B cell (primary cell): ENCODE data around the gene STIL. TPM values are rescaled to one million over a fixed set of nuclear protein-coding genes. Genes with fewer than 3 reads are reported as not detected.
A peak's percentile ranks its signal among the peaks of the same experiment; 100 is the strongest.

Experiments used
- ATAC-seq: fragments of 200-7000 bp; cut with Tn5 transposase; one replicate; pipeline ENCODE4 v1.10.0; 2021; ENCODE audit warnings: low read depth, mild to moderate bottlenecking, moderate number of reproducible peaks, moderate library complexity
- CTCF ChIA-PET: fragments of 350-600 bp; sonication (Branson Sonifier 250); formaldehyde crosslinking; loops from one replicate; lab custom pipeline; 2021; ENCODE audit warnings: antibody characterized with exemption, inconsistent platforms; lab: Charles Lee
- POLR2A ChIA-PET: fragments of 350-600 bp; sonication (Branson Sonifier 250); formaldehyde crosslinking; loops from one replicate; lab custom pipeline; 2021; ENCODE audit warnings: antibody characterized with exemption; lab: Charles Lee
- DNase-seq: peaks from one replicate; pipeline ENCODE4 v3.0.0; 2013
- H2AFZ ChIP-seq: 2 replicates; pipeline ENCODE4 v1.6.1; 2012; ENCODE audit warnings: mild to moderate bottlenecking, low read depth, low read length; ENCODE audit not compliant: insufficient read depth, poor library complexity, severe bottlenecking
- H3K27ac ChIP-seq, 2 donors: 1 replicate in 1 of 2; 2 replicates in 1 of 2; pipeline ENCODE4 v1.5.1; 2012 to 2013; ENCODE audit warnings: low read length in 2 of 2, mild to moderate bottlenecking in 2 of 2, moderate library complexity in 1 of 2
- H3K27me3 ChIP-seq, 4 experiments: fragments of 200-600 bp in 1 of 4; sonication (generic) in 1 of 4; replicated peaks in 1 of 4; 1 replicate in 2 of 4; 2 replicates in 2 of 4; pipeline versions ENCODE4 v1.6.1 to v1.7.0; 2013 to 2016; ENCODE audit warnings: low read length in 3 of 4, mild to moderate bottlenecking in 2 of 4, mixed read lengths in 1 of 4, moderate library complexity in 1 of 4; ENCODE audit not compliant: insufficient read depth in 4 of 4, control insufficient read depth in 3 of 4; ENCODE audit errors: control extremely low read depth in 1 of 4
- H3K36me3 ChIP-seq, 2 experiments: replicated peaks in 1 of 2; 1 replicate in 1 of 2; 2 replicates in 1 of 2; pipeline versions ENCODE4 v1.6.1 to v1.7.1; 2013; ENCODE audit warnings: low read length in 1 of 2; ENCODE audit not compliant: insufficient read depth in 2 of 2, control insufficient read depth in 1 of 2; ENCODE audit errors: control extremely low read depth in 1 of 2, extremely low read depth in 1 of 2
- H3K4me1 ChIP-seq, 2 donors: fragments of 200-600 bp in 1 of 2; sonication (generic) in 1 of 2; 1 replicate in 1 of 2; 2 replicates in 1 of 2; pipeline versions ENCODE4 v1.5.1 to v1.6.1; 2013 to 2017; ENCODE audit warnings: low read length in 2 of 2; ENCODE audit not compliant: control insufficient read depth in 2 of 2, insufficient read depth in 2 of 2
- H3K4me2 ChIP-seq: replicated peaks from 2 replicates; pipeline ENCODE3; 2012; ENCODE audit warnings: mild to moderate bottlenecking, low read depth, low read length; ENCODE audit not compliant: poor library complexity, severe bottlenecking
- H3K4me3 ChIP-seq, 5 experiments: fragments of 200-600 bp in 1 of 5; sonication (generic) in 1 of 5; 1 replicate in 3 of 5; 2 replicates in 2 of 5; pipeline versions ENCODE4 v1.5.1 to v1.7.0; 2011 to 2016; ENCODE audit warnings: low read length in 4 of 5, mild to moderate bottlenecking in 4 of 5, low read depth in 2 of 5, control low read depth in 1 of 5, moderate library complexity in 1 of 5; ENCODE audit not compliant: insufficient read depth in 1 of 5; ENCODE audit errors: control extremely low read depth in 1 of 5, extremely low read depth in 1 of 5
- H3K79me2 ChIP-seq: fragments of 200-600 bp; sonication (generic); one replicate; pipeline ENCODE4 v1.6.0; 2016; ENCODE audit warnings: low read length; ENCODE audit not compliant: control insufficient read depth, insufficient read depth
- H3K9ac ChIP-seq: fragments of 200-600 bp; sonication (generic); 2 replicates; pipeline ENCODE4 v1.6.1; 2017; ENCODE audit warnings: mild to moderate bottlenecking, low read length, moderate library complexity
- H3K9me3 ChIP-seq, 3 donors: one replicate each; pipeline versions ENCODE4 v1.6.1 to v1.7.1; 2013; ENCODE audit warnings: low read length in 2 of 3; ENCODE audit not compliant: control insufficient read depth in 2 of 3, insufficient read depth in 1 of 3; ENCODE audit errors: control extremely low read depth in 1 of 3
- H4K20me1 ChIP-seq: 2 replicates; pipeline ENCODE4 v1.6.0; 2012; ENCODE audit warnings: mild to moderate bottlenecking, low read length; ENCODE audit not compliant: insufficient read depth, control insufficient read depth, poor library complexity, severe bottlenecking
- H3K27ac Mint-ChIP-seq: one replicate; pipeline ENCODE4 v1.8.0; 2021; ENCODE audit warnings: mixed read lengths
- H3K27me3 Mint-ChIP-seq: one replicate; pipeline ENCODE4 v1.8.0; 2021; ENCODE audit warnings: mixed read lengths
- H3K4me1 Mint-ChIP-seq: one replicate; pipeline ENCODE4 v1.8.0; 2021; ENCODE audit warnings: mixed read lengths
- H3K4me3 Mint-ChIP-seq: one replicate; pipeline ENCODE4 v1.8.0; 2021; ENCODE audit warnings: mixed read lengths
- H3K9me3 Mint-ChIP-seq: one replicate; pipeline ENCODE4 v1.8.0; 2022; ENCODE audit warnings: mixed read lengths; ENCODE audit not compliant: insufficient read depth
- EZH2 ChIP-seq: IDR thresholded peaks from 2 replicates; pipeline ENCODE4 v1.6.1; 2012; ENCODE audit warnings: borderline replicate concordance, low read depth, mild to moderate bottlenecking, moderate library complexity, low read length; ENCODE audit not compliant: insufficient read depth, poor library complexity, severe bottlenecking
- WGBS: methylation state at CpG from one replicate; pipeline ENCODE4 v1.1.5; 2013; ENCODE audit warnings: missing lambda C conversion rate; ENCODE audit not compliant: insufficient coverage; 5-methylcytosine and 5-hydroxymethylcytosine counted together
- intact Hi-C: fragments of 100-400 bp; cut with micrococcal nuclease; formaldehyde crosslinking; loops from one replicate; pipeline ENCODE4 v1.10.0; 2022
- polyA plus RNA-seq: library from polyadenylated mRNA; depleted of rRNA; stranded (reverse); fragments of >200 nt; gene quantifications from 2 replicates; pipeline ENCODE4 v1.2.3, GENCODE V29; 2012
- total RNA-seq, 2 donors: library from RNA; stranded (reverse); fragments of 120-200 nt in 1 of 2; gene quantifications; 1 replicate in 1 of 2; 2 replicates in 1 of 2; pipeline versions ENCODE4 v1.2.3 to v1.2.4, GENCODE V29; 2013 to 2022
- TF ChIP-seq, protein P1 (sequence below): fragments of 200-600 bp; IDR thresholded peaks from one replicate; pipeline ENCODE4 v1.8.0; 2022; ENCODE audit warnings: antibody characterized with exemption, mild to moderate bottlenecking

STIL gene
- total and polyA plus RNA-seq, 2 donors (not counting 1 experiment from before 2014, with no cell fraction given), result 0.79 to 1.8 TPM

DNA sequence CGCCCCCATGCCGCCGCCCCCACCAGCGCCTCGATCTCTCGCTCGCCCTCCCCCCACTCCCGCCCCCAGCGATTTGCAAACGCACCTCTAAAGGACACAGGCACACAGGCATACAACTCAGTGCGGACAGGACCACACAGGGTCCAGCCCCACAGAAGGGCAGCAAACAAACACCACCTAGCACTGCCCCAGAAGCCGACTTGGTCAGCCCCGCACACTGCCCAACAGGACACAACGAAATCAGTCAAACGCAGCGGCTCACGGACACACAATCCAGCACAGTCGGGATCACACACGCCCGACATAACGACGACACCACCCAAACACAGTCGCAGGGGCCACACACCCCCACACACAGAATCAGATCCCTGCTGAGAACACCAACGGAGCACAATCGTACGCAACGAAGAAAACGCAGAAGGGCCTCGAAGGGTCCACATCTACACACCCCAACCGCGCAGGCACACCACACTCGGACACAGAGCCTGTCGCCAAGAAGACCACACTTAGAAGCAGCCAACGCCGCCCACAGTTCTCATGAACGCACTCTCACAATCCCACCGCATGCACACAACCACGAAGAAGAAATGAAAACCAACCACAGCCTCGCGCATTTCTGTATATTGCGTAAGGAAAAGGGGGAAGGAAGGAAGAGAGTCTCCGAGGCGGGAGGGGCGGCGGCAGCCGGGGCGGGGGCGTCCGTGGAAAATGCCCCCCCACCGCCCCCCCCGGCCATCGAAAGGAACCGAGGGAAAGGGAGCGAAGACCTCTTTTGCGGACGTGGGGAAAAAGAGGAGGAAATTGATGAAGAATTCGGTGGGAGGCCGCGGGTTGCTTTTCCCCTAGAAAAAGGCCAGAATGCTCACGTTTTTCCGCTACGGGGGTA, 82.4 kb downstream of the STIL start:
- Histone ChIP-seq H3K9me3 (peaks cover 0 to 29% (median 0%) of the 10 kb centered on the region in 3 donors), H3K4me3 (peak overlapping the region in 4 of 5 experiments; percentile 2 to 47 (median 38)), H3K27me3 (peaks cover 0 to 90% (median 64%) of the 10 kb centered on the region in 4 experiments), H3K4me2 (peak overlapping the region; percentile 72), H3K4me1 (peaks cover 36 to 38% of the 10 kb centered on the region in 2 donors), H3K36me3 (no peaks in the 10 kb centered on the region), H2AFZ (peak overlapping the region; percentile 49), H3K79me2 (no peaks in the 10 kb centered on the region), H4K20me1 (no peaks in the 10 kb centered on the region), H3K27ac (no peak overlapping the region), H3K9ac (peak overlapping the region; percentile 52)
- Mint-ChIP-seq H3K4me3 (peak overlapping the region; percentile 83), H3K27ac (peak overlapping the region; percentile 57), H3K27me3 (peaks cover 78% of the 10 kb centered on the region), H3K4me1 (peaks cover 32% of the 10 kb centered on the region), H3K9me3 (no peaks in the 10 kb centered on the region)
- WGBS, result 1% methylated on average over 48 of the region's 62 CpGs
- peak; percentile 76 for DNase-seq
- CTCF ChIA-PET, result no interaction called here
- ATAC-seq, result peak; percentile 24
- intact Hi-C loops, result loop anchor here (2.0 kb wide), 1 partner anchor 209 kb away; no protein-coding TSS in a partner anchor
- TF ChIP-seq, protein P1, sequence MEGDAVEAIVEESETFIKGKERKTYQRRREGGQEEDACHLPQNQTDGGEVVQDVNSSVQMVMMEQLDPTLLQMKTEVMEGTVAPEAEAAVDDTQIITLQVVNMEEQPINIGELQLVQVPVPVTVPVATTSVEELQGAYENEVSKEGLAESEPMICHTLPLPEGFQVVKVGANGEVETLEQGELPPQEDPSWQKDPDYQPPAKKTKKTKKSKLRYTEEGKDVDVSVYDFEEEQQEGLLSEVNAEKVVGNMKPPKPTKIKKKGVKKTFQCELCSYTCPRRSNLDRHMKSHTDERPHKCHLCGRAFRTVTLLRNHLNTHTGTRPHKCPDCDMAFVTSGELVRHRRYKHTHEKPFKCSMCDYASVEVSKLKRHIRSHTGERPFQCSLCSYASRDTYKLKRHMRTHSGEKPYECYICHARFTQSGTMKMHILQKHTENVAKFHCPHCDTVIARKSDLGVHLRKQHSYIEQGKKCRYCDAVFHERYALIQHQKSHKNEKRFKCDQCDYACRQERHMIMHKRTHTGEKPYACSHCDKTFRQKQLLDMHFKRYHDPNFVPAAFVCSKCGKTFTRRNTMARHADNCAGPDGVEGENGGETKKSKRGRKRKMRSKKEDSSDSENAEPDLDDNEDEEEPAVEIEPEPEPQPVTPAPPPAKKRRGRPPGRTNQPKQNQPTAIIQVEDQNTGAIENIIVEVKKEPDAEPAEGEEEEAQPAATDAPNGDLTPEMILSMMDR, result no peak
- TF ChIP-seq EZH2, result peak; percentile 99
- POLR2A ChIA-PET, result no interaction called here
